AG04449 (cell line): ENCODE measurements around the gene DGKB.

Experiments used
- CTCF ChIA-PET: fragments of 350-600 bp; formaldehyde crosslinking; extraction: SDS; loops from one replicate; lab custom pipeline; 2021; ENCODE audit warnings: antibody characterized with exemption; lab: Yijun Ruan, JAX
- POLR2A ChIA-PET: fragments of 400-600, 350-600 bp; formaldehyde crosslinking; extraction: SDS; loops from one replicate; lab custom pipeline; 2020; ENCODE audit warnings: antibody characterized with exemption, inconsistent platforms; lab: Yijun Ruan, JAX
- DNase-seq: peaks from one replicate; pipeline ENCODE4 v3.0.0-alpha.2; 2010; ENCODE audit warnings: low read depth, low spot score
- H3K4me3 ChIP-seq: 2 replicates; pipeline ENCODE4 v1.5.1; 2011; ENCODE audit warnings: low read depth, mild to moderate bottlenecking, control low read depth, low read length
- CTCF ChIP-seq: IDR thresholded peaks from one replicate; pipeline ENCODE4 v1.5.1; 2011; ENCODE audit warnings: mild to moderate bottlenecking, moderate library complexity, low read length, control low read depth, inconsistent platforms; ENCODE audit not compliant: insufficient read depth; ENCODE audit errors: missing control alignments

The DGKB gene

GRCh38 chr7:14381306-14381705 lies 521.2 kb downstream of the DGKB start:
- no peak for DNase-seq
- CTCF ChIA-PET, result no interaction called here
- TF ChIP-seq CTCF, result no peak
- POLR2A ChIA-PET, result no interaction called here
- no peak overlapping the region for H3K4me3 ChIP-seq

GRCh38 chr7:14380881-14381280 lies 521.7 kb downstream of the DGKB start:
- CTCF ChIA-PET, result no interaction called here
- POLR2A ChIA-PET, result no interaction called here
- H3K4me3 ChIP-seq, result no peak overlapping the region
- DNase-seq, result no peak
- no peak for TF ChIP-seq CTCF

- POLR2A ChIA-PET, result no interaction called here
- CTCF ChIA-PET, result no interaction called here
- no peak for TF ChIP-seq CTCF
- DNase-seq, result no peak
- no peak overlapping the region for H3K4me3 ChIP-seq
These were observed 524.8 kb downstream of the DGKB start for GRCh38 chr7:14377646-14378266.

GRCh38 chr7:14376711-14377110 lies 525.8 kb downstream of the DGKB start:
- ChIA-PET POLR2A (no interaction called here), CTCF (no interaction called here)
- H3K4me3 ChIP-seq, result no peak overlapping the region
- no peak for DNase-seq
- no peak for TF ChIP-seq CTCF

GRCh38 chr7:14375998-14376397 lies 526.6 kb downstream of the DGKB start:
- no peak for DNase-seq
- ChIA-PET CTCF (no interaction called here), POLR2A (no interaction called here)
- TF ChIP-seq CTCF, result no peak
- no peak overlapping the region for H3K4me3 ChIP-seq

- CTCF ChIA-PET, result no interaction called here
- POLR2A ChIA-PET, result no interaction called here
- no peak for DNase-seq
- TF ChIP-seq CTCF, result no peak
- no peak overlapping the region for H3K4me3 ChIP-seq
These were observed 528.2 kb downstream of the DGKB start for GRCh38 chr7:14374336-14374735.
